ENCODE data around the gene HOXC5. TPM values are rescaled to one million over a fixed set of nuclear protein-coding genes. Genes with fewer than 3 reads are reported as not detected.

The HOXC5 gene
- total RNA-seq, 5 donors from 2014 or later (not counting 1 experiment from before 2014, with no cell fraction given) = not detected

DNA sequence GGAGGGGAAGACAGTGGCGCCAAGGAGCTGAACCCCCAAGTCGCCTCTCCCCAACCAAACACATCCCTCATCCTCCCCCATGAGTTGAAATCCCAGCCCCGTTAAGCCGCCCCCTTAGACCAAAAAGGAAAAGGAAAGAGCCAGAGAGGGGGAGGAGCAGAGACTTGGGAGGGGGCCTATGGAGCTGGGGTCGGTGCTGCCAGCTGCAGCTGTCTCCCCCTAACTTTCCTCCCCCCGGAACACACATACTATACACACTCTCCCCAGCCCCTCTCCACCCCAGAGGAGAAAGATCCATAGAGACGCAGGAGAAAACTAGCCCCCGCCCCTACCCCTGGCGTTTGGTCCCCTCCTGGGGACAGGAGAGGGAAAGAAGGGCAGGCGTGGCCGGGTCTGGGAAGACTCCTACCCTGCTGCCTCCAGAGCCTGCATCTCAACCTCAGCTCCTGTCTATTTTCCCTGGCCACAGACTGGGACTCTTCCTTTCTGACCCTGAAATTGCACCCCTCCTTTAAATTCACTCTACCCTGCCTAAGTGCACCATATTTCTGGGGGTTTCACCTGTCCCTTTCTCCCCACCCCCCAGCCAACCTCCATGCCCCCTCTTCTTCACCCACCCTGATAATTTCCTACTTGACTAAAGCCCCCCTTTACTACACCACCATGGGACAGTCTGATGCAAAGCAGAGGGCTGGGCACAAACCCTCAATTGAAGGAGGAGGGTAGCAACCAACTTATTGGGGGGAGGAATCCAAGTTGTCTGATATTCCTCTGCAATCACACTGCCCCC is 34.5 kb upstream of the HOXC5 start:
- Mint-ChIP-seq H3K4me1 (peaks cover 32 to 45% (median 35%) of the 10 kb centered on the region in 3 donors), H3K27ac (no peak overlapping the region), H3K36me3 (no peaks in the 10 kb centered on the region), H3K4me3 (peak overlapping the region in 1 of 3 donors; percentile 88), H3K9me3 (no peaks in the 10 kb centered on the region), H3K27me3 (peaks cover 78 to 93% of the 10 kb centered on the region in 2 donors)
- Histone ChIP-seq H3K27ac (ENCODE audit: low read length) (no peak overlapping the region), H3K9me3 (no peaks in the 10 kb centered on the region), H3K4me1 (ENCODE audit: control insufficient read depth in 1 of 2, extremely low read depth in 1 of 2, insufficient read depth in 2 of 2, low read length in 2 of 2) (peaks cover 10 to 56% of the 10 kb centered on the region in 2 experiments), H3K27me3 (replicated peaks in 1 of 2; ENCODE audit: control insufficient read depth in 2 of 2, extremely low read depth in 1 of 2, insufficient read depth in 2 of 2, low read length in 1 of 2) (peaks cover 9 to 99% of the 10 kb centered on the region in 2 experiments), H3K4me3 (ENCODE audit: control insufficient read depth in 1 of 2, extremely low read depth in 1 of 2, low read length in 1 of 2) (no peak overlapping the region), H3K36me3 (ENCODE audit: control insufficient read depth in 2 of 2, extremely low read depth in 1 of 2, insufficient read depth in 1 of 2, low read length in 1 of 2) (no peaks in the 10 kb centered on the region)
- ChIA-PET POLR2A (interaction anchor here in 1 of 2 donors (0.7 kb wide), 1 partner anchor 204 kb away, joined by 5 read pairs; no protein-coding TSS in a partner anchor), CTCF (interaction anchor here (0.8 to 1.7 kb wide), 2 partner anchors 10 to 216 kb away, joined by 3 to 8 read pairs; no protein-coding TSS in a partner anchor)
- DNase-seq (no peak), ATAC-seq (replicated peaks in 1 of 4) (no peak)
- WGBS (ENCODE audit: insufficient coverage) = no CpG with 5 or more reads among the region's 11 CpGs

- H3K27ac Mint-ChIP-seq = no peak overlapping the region
- no peaks in the 10 kb centered on the region for H3K36me3 Mint-ChIP-seq
- CTCF ChIA-PET = interaction anchor here in 1 of 2 donors (0.5 to 1.1 kb wide), 2 partner anchors 10 to 900 kb away, joined by 3 to 5 read pairs; partner anchors contain the start of gene HOXC8
- H3K9me3 Mint-ChIP-seq = no peaks in the 10 kb centered on the region
- no peak overlapping the region for H3K4me3 ChIP-seq (ENCODE audit: control insufficient read depth in 1 of 2, extremely low read depth in 1 of 2, low read length in 1 of 2)
- H3K27me3 Mint-ChIP-seq = peaks cover 78 to 92% of the 10 kb centered on the region in 2 donors
- no peak overlapping the region for H3K27ac ChIP-seq (ENCODE audit: low read length)
- H3K36me3 ChIP-seq (ENCODE audit: control insufficient read depth in 2 of 2, extremely low read depth in 1 of 2, insufficient read depth in 1 of 2, low read length in 1 of 2) = no peaks in the 10 kb centered on the region
- ATAC-seq (replicated peaks in 1 of 4) (no peak), DNase-seq (no peak)
- H3K4me1 ChIP-seq (ENCODE audit: control insufficient read depth in 1 of 2, extremely low read depth in 1 of 2, insufficient read depth in 2 of 2, low read length in 2 of 2) = peaks cover 10 to 55% of the 10 kb centered on the region in 2 experiments
- peaks cover 6 to 99% of the 10 kb centered on the region in 2 experiments for H3K27me3 ChIP-seq (replicated peaks in 1 of 2; ENCODE audit: control insufficient read depth in 2 of 2, extremely low read depth in 1 of 2, insufficient read depth in 2 of 2, low read length in 1 of 2)
- peaks cover 28 to 40% (median 32%) of the 10 kb centered on the region in 3 donors for H3K4me1 Mint-ChIP-seq
- peak overlapping the region in 1 of 3 donors; percentile 64 for H3K4me3 Mint-ChIP-seq
- no peaks in the 10 kb centered on the region for H3K9me3 ChIP-seq
- no CpG with 5 or more reads among the region's 13 CpGs for WGBS (ENCODE audit: insufficient coverage)
- POLR2A ChIA-PET = no interaction called here
Observed at GRCh38 chr12:53998900-53999236, 34.0 kb upstream of the HOXC5 start.

DNA sequence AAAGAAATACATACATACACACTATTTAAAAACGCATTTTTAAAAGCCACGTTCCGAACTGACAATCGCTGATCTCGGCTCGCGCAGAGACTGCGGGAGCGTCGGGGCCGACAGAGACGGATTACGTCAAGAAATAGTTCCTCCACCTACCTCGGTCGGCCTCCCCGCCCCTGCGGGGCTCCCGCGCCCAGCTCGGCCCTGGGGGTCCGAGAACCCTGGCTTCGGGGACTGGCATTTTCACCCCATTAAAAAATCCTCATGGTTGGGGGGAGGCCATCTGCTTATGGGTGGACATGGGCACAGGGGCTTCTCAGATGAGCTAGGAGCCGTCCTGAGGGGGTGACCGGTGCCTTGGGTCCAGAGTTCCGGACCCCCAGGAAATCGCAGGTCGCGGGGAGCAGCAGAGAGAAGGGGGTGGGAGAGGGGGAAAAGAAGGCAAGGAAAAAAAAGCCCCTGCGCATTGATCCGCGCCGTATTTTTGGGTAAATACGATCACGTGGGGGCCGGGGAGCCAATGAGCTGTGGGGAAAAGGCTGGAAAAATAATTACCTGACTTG is 33.2 kb upstream of the HOXC5 start:
- H3K4me1 ChIP-seq (ENCODE audit: control insufficient read depth in 1 of 2, extremely low read depth in 1 of 2, insufficient read depth in 2 of 2, low read length in 2 of 2) = peaks cover 10 to 47% of the 10 kb centered on the region in 2 experiments
- no peak for ATAC-seq (replicated peaks in 1 of 4)
- no peak for DNase-seq
- H3K27me3 ChIP-seq (replicated peaks in 1 of 2; ENCODE audit: control insufficient read depth in 2 of 2, extremely low read depth in 1 of 2, insufficient read depth in 2 of 2, low read length in 1 of 2) = peaks cover 3 to 99% of the 10 kb centered on the region in 2 experiments
- Mint-ChIP-seq H3K27ac (no peak overlapping the region), H3K4me3 (peak overlapping the region in 1 of 3 donors; percentile 64), H3K9me3 (no peaks in the 10 kb centered on the region), H3K36me3 (no peaks in the 10 kb centered on the region), H3K4me1 (peaks cover 24 to 36% (median 25%) of the 10 kb centered on the region in 3 donors), H3K27me3 (peaks cover 78 to 92% of the 10 kb centered on the region in 2 donors)
- no peaks in the 10 kb centered on the region for H3K9me3 ChIP-seq
- peak overlapping the region; percentile 14 to 74 for H3K4me3 ChIP-seq (ENCODE audit: control insufficient read depth in 1 of 2, extremely low read depth in 1 of 2, low read length in 1 of 2)
- POLR2A ChIA-PET = no interaction called here
- WGBS (ENCODE audit: insufficient coverage) = 4% methylated on average over 22 of the region's 35 CpGs
- no peak overlapping the region for H3K27ac ChIP-seq (ENCODE audit: low read length)
- CTCF ChIA-PET = interaction anchor here (0.5 to 1.4 kb wide), 6 partner anchors 9 to 901 kb away, joined by 3 to 9 read pairs (median 4); partner anchors contain the start of gene HOXC8 (in 2 of the 2)
- H3K36me3 ChIP-seq (ENCODE audit: control insufficient read depth in 2 of 2, extremely low read depth in 1 of 2, insufficient read depth in 1 of 2, low read length in 1 of 2) = no peaks in the 10 kb centered on the region

- Mint-ChIP-seq H3K27me3 (peaks cover 76 to 92% of the 10 kb centered on the region in 2 donors), H3K4me1 (peaks cover 17 to 31% (median 20%) of the 10 kb centered on the region in 3 donors), H3K27ac (no peak within 1 kb of the TSS), H3K4me3 (peak within 1 kb of the TSS in 2 of 3 donors; percentile 47 to 64), H3K36me3 (no peaks in the 10 kb centered on the region), H3K9me3 (no peaks in the 10 kb centered on the region)
- POLR2A ChIA-PET = no interaction called here
- CTCF ChIA-PET = interaction anchor here (0.6 to 1.4 kb wide), 5 partner anchors 9 to 206 kb away, joined by 3 to 9 read pairs (median 5); partner anchors contain the start of gene HOXC8 (in 2 of the 2)
- DNase-seq (no peak), ATAC-seq (replicated peaks in 1 of 4) (no peak)
- Histone ChIP-seq H3K4me3 (ENCODE audit: control insufficient read depth in 1 of 2, extremely low read depth in 1 of 2, low read length in 1 of 2) (peak within 1 kb of the TSS; percentile 14 to 74), H3K36me3 (ENCODE audit: control insufficient read depth in 2 of 2, extremely low read depth in 1 of 2, insufficient read depth in 1 of 2, low read length in 1 of 2) (no peaks in the 10 kb centered on the region), H3K9me3 (no peaks in the 10 kb centered on the region), H3K27ac (ENCODE audit: low read length) (no peak within 1 kb of the TSS), H3K4me1 (ENCODE audit: control insufficient read depth in 1 of 2, extremely low read depth in 1 of 2, insufficient read depth in 2 of 2, low read length in 2 of 2) (peaks cover 6 to 40% of the 10 kb centered on the region in 2 experiments), H3K27me3 (replicated peaks in 1 of 2; ENCODE audit: control insufficient read depth in 2 of 2, extremely low read depth in 1 of 2, insufficient read depth in 2 of 2, low read length in 1 of 2) (peaks cover 5 to 99% of the 10 kb centered on the region in 2 experiments)
- 6% methylated on average over 79 of the region's 87 CpGs for WGBS (ENCODE audit: insufficient coverage)
Observed at GRCh38 chr12:54000116-54001114, 32.4 kb upstream of the HOXC5 start, which contains the start of gene HOXC9. Gene HOXC9 (plus strand): TSS chr12:54000161. CDS start chr12:54000189, 28 bp downstream.

DNA sequence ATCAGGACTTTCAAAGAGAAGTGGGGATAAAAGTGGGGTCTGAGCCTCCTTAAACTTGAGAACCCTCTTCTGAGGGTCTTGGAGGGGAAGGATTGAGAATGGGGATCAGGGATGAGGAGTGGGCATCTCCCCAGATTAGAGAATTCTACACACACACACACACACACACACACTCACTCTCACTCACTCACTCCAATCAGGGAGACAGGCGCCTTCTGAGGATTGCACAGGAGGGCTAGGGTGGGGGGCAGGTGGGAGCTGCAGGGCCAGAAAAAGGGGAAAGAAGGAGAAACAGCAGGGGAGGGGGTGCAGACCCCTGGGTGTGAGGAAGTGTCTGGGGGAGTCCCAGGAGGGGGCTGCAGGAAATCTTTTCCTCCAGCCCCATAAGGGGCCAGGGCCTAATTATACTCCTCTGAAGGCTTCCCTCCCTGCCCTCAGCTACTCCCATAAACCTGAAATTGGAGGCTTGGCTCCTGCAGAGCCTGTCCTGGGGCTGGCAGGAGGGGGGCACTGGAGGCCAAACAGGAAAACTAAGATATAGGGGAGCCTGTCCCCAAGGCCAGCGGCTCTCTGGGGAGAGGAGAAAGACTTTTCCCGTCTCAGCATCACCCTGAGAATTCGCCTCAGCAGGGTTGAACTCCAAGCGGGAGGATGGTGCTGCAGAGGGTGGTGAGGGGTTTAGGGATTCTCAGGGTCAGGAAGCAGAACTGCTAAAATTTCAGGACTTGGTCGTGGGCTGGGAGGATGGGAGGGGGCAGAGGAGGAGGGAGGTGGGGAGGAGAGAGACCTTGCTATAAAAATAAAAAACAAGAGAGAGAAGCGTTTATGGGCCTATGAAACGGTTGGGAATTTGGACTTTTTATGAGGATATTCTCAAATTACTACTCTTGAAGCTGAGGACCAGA is 31.3 kb upstream of the HOXC5 start:
- Histone ChIP-seq H3K27me3 (replicated peaks in 1 of 2; ENCODE audit: control insufficient read depth in 2 of 2, extremely low read depth in 1 of 2, insufficient read depth in 2 of 2, low read length in 1 of 2) (peaks cover 7 to 99% of the 10 kb centered on the region in 2 experiments), H3K36me3 (ENCODE audit: control insufficient read depth in 2 of 2, extremely low read depth in 1 of 2, insufficient read depth in 1 of 2, low read length in 1 of 2) (no peaks in the 10 kb centered on the region), H3K4me1 (ENCODE audit: control insufficient read depth in 1 of 2, extremely low read depth in 1 of 2, insufficient read depth in 2 of 2, low read length in 2 of 2) (peaks cover 3 to 39% of the 10 kb centered on the region in 2 experiments), H3K9me3 (no peaks in the 10 kb centered on the region), H3K27ac (ENCODE audit: low read length) (no peak overlapping the region), H3K4me3 (ENCODE audit: control insufficient read depth in 1 of 2, extremely low read depth in 1 of 2, low read length in 1 of 2) (no peak overlapping the region)
- Mint-ChIP-seq H3K9me3 (no peaks in the 10 kb centered on the region), H3K4me3 (no peak overlapping the region), H3K27me3 (peaks cover 76 to 93% of the 10 kb centered on the region in 2 donors), H3K36me3 (no peaks in the 10 kb centered on the region), H3K4me1 (peaks cover 21 to 30% (median 21%) of the 10 kb centered on the region in 3 donors), H3K27ac (no peak overlapping the region)
- 24% methylated on average over 5 of the region's 8 CpGs for WGBS (ENCODE audit: insufficient coverage)
- ChIA-PET CTCF (interaction anchor here in 1 of 2 donors (1.0 kb wide), 1 partner anchor 9 kb away, joined by 3 read pairs; no protein-coding TSS in a partner anchor), POLR2A (interaction anchor here in 1 of 2 donors (0.8 kb wide), 1 partner anchor 189 kb away, joined by 3 read pairs; no protein-coding TSS in a partner anchor)
- no peak for ATAC-seq (replicated peaks in 1 of 4)
- DNase-seq = no peak

Measured in T-cell (primary cell).